Fibroblast of lung (primary cell): ENCODE data around the gene LCORL. TPM values are rescaled to one million over a fixed set of nuclear protein-coding genes. Genes with fewer than 3 reads are reported as not detected.
"Not testable (repeated sequence)": the region's sequence is repeated elsewhere in the genome, so short reads cannot be mapped to it uniquely, and the experiment has no call there.

Experiments
- DNase-seq, 2 donors: peaks; one replicate each; pipeline versions ENCODE4 v3.0.0 to v3.0.0-alpha.2; 2010; ENCODE audit warnings: low read depth in 2 of 2
- H2AFZ ChIP-seq: 2 replicates; pipeline ENCODE4 v1.5.1; 2012; ENCODE audit warnings: low read length, control low read depth, inconsistent platforms
- H3K27ac ChIP-seq: 2 replicates; pipeline ENCODE4 v1.5.1; 2011; ENCODE audit warnings: low read length, control low read depth; ENCODE audit not compliant: insufficient read depth
- H3K27me3 ChIP-seq: 2 replicates; pipeline ENCODE4 v1.5.1; 2011; ENCODE audit warnings: mild to moderate bottlenecking, low read length; ENCODE audit not compliant: control insufficient read depth, insufficient read depth
- H3K36me3 ChIP-seq: 2 replicates; pipeline ENCODE4 v1.5.1; 2011; ENCODE audit warnings: low read length; ENCODE audit not compliant: control insufficient read depth, insufficient read depth
- H3K4me1 ChIP-seq: 2 replicates; pipeline ENCODE4 v1.5.1; 2011; ENCODE audit warnings: low read length; ENCODE audit not compliant: control insufficient read depth, insufficient read depth; ENCODE audit errors: extremely low read depth
- H3K4me2 ChIP-seq: 2 replicates; pipeline ENCODE4 v1.5.1; 2011; ENCODE audit warnings: low read length, control low read depth; ENCODE audit not compliant: insufficient read depth; ENCODE audit errors: extremely low read depth
- H3K4me3 ChIP-seq, 4 experiments: fragments of 200-600 bp in 1 of 4; sonication (generic) in 1 of 4; replicated peaks in 1 of 4; 2 replicates each; pipeline ENCODE4 v1.5.1; 2011 to 2016; ENCODE audit warnings: low read length in 4 of 4, low read depth in 3 of 4, mild to moderate bottlenecking in 3 of 4, control low read depth in 2 of 4, inconsistent platforms in 1 of 4, mixed read lengths in 1 of 4; ENCODE audit not compliant: insufficient read depth in 1 of 4; ENCODE audit errors: control extremely low read depth in 1 of 4
- H3K79me2 ChIP-seq: 2 replicates; pipeline ENCODE4 v1.5.1; 2012; ENCODE audit warnings: mild to moderate bottlenecking, low read length, inconsistent platforms; ENCODE audit not compliant: control insufficient read depth, insufficient read depth
- H3K9ac ChIP-seq: 2 replicates; pipeline ENCODE4 v1.5.1; 2011; ENCODE audit warnings: mild to moderate bottlenecking, low read length, control low read depth; ENCODE audit not compliant: insufficient read depth
- H3K9me3 ChIP-seq: 2 replicates; pipeline ENCODE4 v1.5.1; 2012; ENCODE audit warnings: low read depth, low read length; ENCODE audit not compliant: control insufficient read depth, insufficient read depth
- H4K20me1 ChIP-seq: 2 replicates; pipeline ENCODE4 v1.5.1; 2011; ENCODE audit warnings: low read length; ENCODE audit not compliant: control insufficient read depth, insufficient read depth; ENCODE audit errors: extremely low read depth
- CTCF ChIP-seq, 2 donors: IDR thresholded peaks in 1 of 2; conservative IDR thresholded peaks in 1 of 2; 1 replicate in 1 of 2; 2 replicates in 1 of 2; pipeline ENCODE4 v1.5.1; 2011 to 2012; ENCODE audit warnings: low read length in 2 of 2, control low read depth in 1 of 2, inconsistent platforms in 1 of 2, low read depth in 1 of 2, mild to moderate bottlenecking in 1 of 2
- EZH2 ChIP-seq: IDR thresholded peaks from 2 replicates; pipeline ENCODE4 v1.5.1; 2012; ENCODE audit warnings: low read length, control low read depth, mild to moderate bottlenecking; ENCODE audit errors: missing control alignments
- polyA plus RNA-seq, 2 donors: library from polyadenylated mRNA; depleted of rRNA in 1 of 2; stranded (reverse) in 1 of 2; unstranded in 1 of 2; fragments of >200 nt; gene quantifications; 2 replicates each; pipeline ENCODE4 v1.2.1, GENCODE V29; 2011 to 2012; ENCODE audit warnings: missing spikeins in 1 of 2
- total RNA-seq: library from RNA; depleted of rRNA; stranded (reverse); fragments of >200 nt; gene quantifications from 2 replicates; pipeline ENCODE4 v1.2.1, GENCODE V29; 2014

LCORL gene
- total and polyA plus RNA-seq, 2 donors (not counting 1 experiment from before 2014, with no cell fraction given) = 8.5 to 13.5 TPM

GRCh38 chr4:17859793-17860406 lies 161.7 kb downstream of the LCORL start:
- H3K27ac ChIP-seq = no peak overlapping the region
- H2AFZ ChIP-seq = no peak overlapping the region
- H3K9ac ChIP-seq = no peak overlapping the region
- H3K4me1 ChIP-seq = no peaks in the 10 kb centered on the region
- H3K9me3 ChIP-seq = no peaks in the 10 kb centered on the region
- H4K20me1 ChIP-seq = no peaks in the 10 kb centered on the region
- no peaks in the 10 kb centered on the region for H3K36me3 ChIP-seq
- no peak overlapping the region for H3K4me2 ChIP-seq
- DNase-seq = no peak
- H3K27me3 ChIP-seq = no peaks in the 10 kb centered on the region
- TF ChIP-seq CTCF (conservative IDR thresholded peaks at IDR 0.05 in 1 of 2, IDR thresholded peaks at IDR 0.05 in 1 of 2; ENCODE audit: low read depth in 1 of 2, low read length in 2 of 2) (no peak), EZH2 (no peak)
- H3K4me3 ChIP-seq = no peak overlapping the region
- H3K79me2 ChIP-seq = no peaks in the 10 kb centered on the region

- Histone ChIP-seq H3K4me1 (no peaks in the 10 kb centered on the region), H3K27ac (no peak overlapping the region), H3K9me3 (no peaks in the 10 kb centered on the region), H3K4me3 (no peak overlapping the region), H2AFZ (no peak overlapping the region), H3K27me3 (no peaks in the 10 kb centered on the region), H3K79me2 (no peaks in the 10 kb centered on the region), H4K20me1 (no peaks in the 10 kb centered on the region), H3K9ac (no peak overlapping the region), H3K36me3 (no peaks in the 10 kb centered on the region), H3K4me2 (no peak overlapping the region)
- TF ChIP-seq CTCF (conservative IDR thresholded peaks at IDR 0.05 in 1 of 2, IDR thresholded peaks at IDR 0.05 in 1 of 2; ENCODE audit: low read depth in 1 of 2, low read length in 2 of 2) (no peak), EZH2 (no peak)
- DNase-seq = peak in 1 of 2 donors; percentile 14
Observed at GRCh38 chr4:17854036-17854435, 167.5 kb downstream of the LCORL start.

- H3K36me3 ChIP-seq = no peaks in the 10 kb centered on the region
- no peak overlapping the region for H3K27ac ChIP-seq
- H3K9ac ChIP-seq = no peak overlapping the region
- no peaks in the 10 kb centered on the region for H3K79me2 ChIP-seq
- no peak overlapping the region for H3K4me3 ChIP-seq
- H2AFZ ChIP-seq = no peak overlapping the region
- H3K9me3 ChIP-seq = no peaks in the 10 kb centered on the region
- no peaks in the 10 kb centered on the region for H3K4me1 ChIP-seq
- DNase-seq = no peak
- no peak overlapping the region for H3K4me2 ChIP-seq
- no peak for TF ChIP-seq EZH2
- no peak for TF ChIP-seq CTCF (conservative IDR thresholded peaks at IDR 0.05 in 1 of 2, IDR thresholded peaks at IDR 0.05 in 1 of 2; ENCODE audit: low read depth in 1 of 2, low read length in 2 of 2)
- H3K27me3 ChIP-seq = no peaks in the 10 kb centered on the region
- no peaks in the 10 kb centered on the region for H4K20me1 ChIP-seq
Observed at GRCh38 chr4:17851959-17852358, 169.6 kb downstream of the LCORL start.

GRCh38 chr4:17850295-17850694 lies 171.3 kb downstream of the LCORL start:
- H3K9me3 ChIP-seq, H3K9ac ChIP-seq, DNase-seq, H3K4me2 ChIP-seq, H3K27ac ChIP-seq, H3K27me3 ChIP-seq, H3K36me3 ChIP-seq, H2AFZ ChIP-seq, H3K4me3 ChIP-seq, H3K4me1 ChIP-seq, H4K20me1 ChIP-seq, H3K79me2 ChIP-seq: not testable (repeated sequence)
